Measurements from ENCODE around the gene LGALSL.

Gene LGALSL

GRCh38 chr2:64474121-64474571 lies 20.2 kb downstream of the LGALSL start:
- DNase-seq: no peak

- no peak for DNase-seq
Observed at GRCh38 chr2:64474636-64475035, 20.7 kb downstream of the LGALSL start.

GRCh38 chr2:64477037-64477436 lies 23.1 kb downstream of the LGALSL start:
- DNase-seq: no peak

- DNase-seq: no peak
Observed at GRCh38 chr2:64477979-64478378, 24.0 kb downstream of the LGALSL start.

- DNase-seq: no peak
Observed at GRCh38 chr2:64478502-64479230, 24.7 kb downstream of the LGALSL start.

- DNase-seq: no peak
Observed at GRCh38 chr2:64479259-64480117, 25.5 kb downstream of the LGALSL start.

GRCh38 chr2:64481665-64482064 lies 27.7 kb downstream of the LGALSL start:
- DNase-seq: no peak

GRCh38 chr2:64482243-64482642 lies 28.3 kb downstream of the LGALSL start:
- no peak for DNase-seq

GRCh38 chr2:64482765-64483504 lies 29.0 kb downstream of the LGALSL start:
- no peak for DNase-seq

- no peak for DNase-seq
Observed at GRCh38 chr2:64485331-64485730, 31.4 kb downstream of the LGALSL start.

GRCh38 chr2:64485961-64486360 lies 32.0 kb downstream of the LGALSL start:
- no peak for DNase-seq

- DNase-seq: no peak
Observed at GRCh38 chr2:64487256-64488049, 33.5 kb downstream of the LGALSL start.

- peak; percentile 85 for DNase-seq
Observed at GRCh38 chr2:64488050-64488974, 34.4 kb downstream of the LGALSL start.

- DNase-seq: no peak
Observed at GRCh38 chr2:64489081-64489751, 35.3 kb downstream of the LGALSL start.

- no peak for DNase-seq
Observed at GRCh38 chr2:64491426-64491825, 37.5 kb downstream of the LGALSL start.

GRCh38 chr2:64492272-64492671 lies 38.3 kb downstream of the LGALSL start:
- no peak for DNase-seq

GRCh38 chr2:64492821-64493220 lies 38.9 kb downstream of the LGALSL start:
- no peak for DNase-seq

- no peak for DNase-seq
Observed at GRCh38 chr2:64493788-64494187, 39.8 kb downstream of the LGALSL start.

GRCh38 chr2:64498438-64498837 lies 44.5 kb downstream of the LGALSL start:
- no peak for DNase-seq

GRCh38 chr2:64500549-64500948 lies 46.6 kb downstream of the LGALSL start:
- no peak for DNase-seq

- DNase-seq: no peak
Observed at GRCh38 chr2:64501946-64502345, 48.0 kb downstream of the LGALSL start.

Data from activated T-cell treated with anti-CD3 and anti-CD28 coated beads for 4 hours (primary cell).